D341Med (cell line): ENCODE results near the gene SMAGP.
"Not testable (repeated sequence)": the region's sequence is repeated elsewhere in the genome, so short reads cannot be mapped to it uniquely, and the experiment has no call there.

Experiments
- DNase-seq: peaks from one replicate; pipeline ENCODE4 v3.0.0; 2012; ENCODE audit warnings: low spot score

SMAGP gene

DNA sequence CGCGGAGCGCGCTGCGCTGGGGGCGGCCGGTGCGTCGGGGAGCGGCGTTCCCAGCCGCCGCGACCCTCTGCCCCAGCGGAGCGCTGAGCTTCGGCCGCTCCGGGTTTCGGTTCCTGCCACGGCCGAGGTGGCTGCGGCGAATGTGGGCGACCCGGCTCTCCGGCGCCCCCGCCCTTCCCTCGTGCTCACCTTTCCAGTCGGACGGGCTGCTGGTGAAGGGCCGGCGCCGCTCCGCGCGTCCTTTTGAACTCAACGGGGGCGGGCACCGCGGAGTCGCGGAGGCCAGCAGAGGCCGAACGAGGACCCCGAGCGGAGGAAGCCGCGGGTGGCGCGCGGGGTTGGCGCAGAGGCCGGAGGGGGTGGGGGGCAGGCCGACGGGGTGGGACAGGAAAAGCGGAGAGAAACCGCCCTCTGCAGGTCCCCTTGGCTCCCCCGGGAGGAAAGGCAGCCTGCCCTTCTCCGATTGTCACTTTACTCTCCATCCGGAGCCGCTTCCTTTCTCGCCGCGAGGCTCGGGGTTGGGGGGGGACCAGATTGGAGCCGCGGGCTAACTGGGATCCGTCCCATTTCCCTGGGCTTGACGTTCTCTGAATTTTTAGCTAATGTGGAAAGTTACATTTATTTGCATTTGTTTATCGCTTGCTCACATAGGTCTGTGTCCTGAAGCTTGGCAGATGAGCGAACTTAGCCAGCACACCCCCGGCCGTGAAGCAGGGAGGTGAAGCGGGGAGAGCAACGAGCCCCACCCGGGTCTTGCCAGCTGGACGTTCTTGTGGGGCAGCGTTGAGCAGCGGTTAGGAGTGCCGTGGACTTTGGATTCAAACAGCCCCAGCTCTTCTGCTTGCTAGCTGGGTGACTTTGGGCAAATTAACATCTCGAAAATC is at the start of gene SMAGP:
SMAGP (minus strand) TSS at position 349 of the 884 bp plus-strand sequence. CDS start 1,137 bp downstream, outside the sequence.
- DNase-seq: peak; percentile 75

GRCh38 chr12:51318846-51319599 is 48.8 kb upstream of the SMAGP start:
- no peak for DNase-seq

DNA sequence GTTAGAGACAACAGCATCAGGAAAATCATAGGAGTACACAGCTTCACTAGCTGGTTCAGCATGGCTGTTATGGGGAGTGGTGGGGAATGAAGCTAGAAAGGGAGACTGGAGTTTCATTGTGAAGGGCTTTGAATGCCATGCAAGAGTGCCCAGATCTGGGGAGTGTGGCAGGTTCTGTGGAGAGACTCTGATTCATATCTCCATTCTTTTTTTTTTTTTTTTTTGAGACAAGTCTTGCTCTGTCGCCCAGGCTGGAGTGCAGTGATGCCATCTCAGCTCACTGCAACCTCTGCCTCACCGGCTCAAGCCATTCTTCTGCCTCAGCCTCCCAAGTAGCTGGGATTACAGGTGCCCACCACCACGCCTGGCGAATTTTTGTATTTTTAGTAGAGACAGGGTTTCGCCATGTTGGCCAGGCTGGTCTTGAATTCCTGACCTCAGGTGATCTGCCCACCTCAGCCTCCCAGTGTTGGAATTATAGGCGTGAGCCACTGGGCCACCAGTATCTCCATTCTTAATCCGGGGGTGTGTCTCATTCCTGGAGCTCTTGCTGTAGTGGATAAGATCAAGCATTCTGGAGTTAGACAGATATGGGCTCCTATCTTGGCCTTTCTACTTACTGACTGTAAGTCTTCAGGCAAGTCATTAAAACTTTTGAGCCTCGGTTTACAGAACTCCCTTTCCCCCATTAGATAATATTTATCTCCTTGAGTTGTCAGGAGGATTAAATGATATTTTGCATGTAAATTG is 48.0 kb upstream of the SMAGP start:
- not testable (repeated sequence) for DNase-seq

- DNase-seq: no peak
These were observed 41.2 kb upstream of the SMAGP start for GRCh38 chr12:51311389-51311788.

DNA sequence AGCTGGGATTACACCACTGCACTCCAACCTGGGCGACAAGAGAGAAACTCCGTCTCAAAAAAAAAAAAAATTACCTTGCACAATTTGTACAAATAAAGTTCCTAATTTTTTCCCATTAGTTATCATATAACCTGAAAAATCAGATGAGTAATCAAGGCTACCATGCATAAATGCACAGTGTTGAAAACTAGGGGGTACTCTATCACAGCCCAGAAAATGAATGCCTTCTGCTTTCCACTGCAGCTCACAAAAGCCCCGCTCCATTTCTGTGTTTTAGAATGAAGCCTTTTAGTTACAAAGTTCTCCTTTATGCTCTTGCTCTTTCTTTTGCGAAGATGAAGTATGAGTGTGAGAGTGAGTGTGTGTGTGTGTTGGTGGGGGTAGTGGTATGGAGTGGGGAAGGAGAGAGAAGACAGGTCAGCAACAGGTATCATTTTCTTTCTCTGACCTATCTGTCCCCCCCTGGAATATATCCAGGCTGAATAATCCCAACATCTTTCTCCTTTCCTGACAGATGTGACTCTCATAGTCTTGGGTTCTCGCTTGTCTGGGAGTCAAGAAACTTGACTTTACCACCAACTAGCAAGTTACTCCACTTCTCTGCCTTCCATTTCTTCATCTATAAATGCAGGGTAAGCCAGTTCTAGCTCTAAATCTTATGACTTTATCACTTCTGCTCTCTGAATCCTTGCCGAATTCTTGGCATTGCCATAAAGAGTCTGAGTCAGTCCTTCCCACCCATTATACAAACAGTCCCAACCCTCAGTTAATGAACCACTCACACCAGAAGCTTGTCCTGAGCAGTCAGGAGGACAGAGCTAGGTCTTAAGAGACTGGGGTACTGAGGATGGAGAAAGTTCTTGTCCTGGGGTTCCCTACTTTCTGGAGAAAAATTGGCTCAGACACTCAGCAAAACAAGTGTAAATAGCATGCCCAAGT is 37.7 kb upstream of the SMAGP start:
- DNase-seq: no peak

DNA sequence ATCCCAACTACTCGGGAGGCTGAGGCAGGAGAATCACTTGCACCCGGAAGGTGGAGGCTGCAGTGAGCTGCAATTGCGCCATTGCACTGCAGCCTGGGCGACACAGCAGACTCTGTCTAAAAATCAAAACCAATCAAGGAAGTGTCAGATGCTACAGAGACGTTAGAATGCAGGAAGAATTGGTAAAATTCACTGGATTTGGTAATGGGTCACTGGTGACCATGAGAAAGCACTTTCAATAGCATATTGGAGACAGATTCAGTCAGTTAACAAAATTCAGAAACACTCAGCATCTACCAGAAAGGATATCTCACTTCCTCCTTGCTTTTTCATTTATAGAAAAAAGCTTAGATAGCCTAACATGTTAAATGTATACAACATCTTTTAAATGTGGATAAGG is 36.3 kb upstream of the SMAGP start:
- DNase-seq: no peak

- not testable (repeated sequence) for DNase-seq
These were observed 30.6 kb upstream of the SMAGP start for GRCh38 chr12:51300768-51301167.

DNA sequence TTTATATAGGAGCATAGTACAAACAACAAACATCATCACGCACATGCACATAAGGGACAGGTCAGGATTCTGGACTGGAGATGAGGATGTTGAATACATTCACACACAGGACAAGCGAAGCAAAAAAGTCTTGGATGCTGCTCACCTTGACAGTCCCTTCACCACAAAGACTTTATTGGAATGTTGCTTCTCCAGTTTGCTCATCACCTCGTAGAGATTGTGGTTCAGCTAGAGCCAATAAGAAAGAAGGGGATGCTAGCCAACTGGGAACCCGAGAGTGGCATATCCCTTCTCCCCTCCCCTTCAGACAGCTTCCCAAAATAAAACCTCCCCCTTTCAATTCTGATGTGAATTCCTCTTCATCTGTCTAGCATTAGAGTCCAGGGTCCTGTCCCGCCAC is 25.4 kb upstream of the SMAGP start:
- no peak for DNase-seq

GRCh38 chr12:51294097-51294496 is 23.9 kb upstream of the SMAGP start:
- DNase-seq: not testable (repeated sequence)

GRCh38 chr12:51293696-51294095 is 23.5 kb upstream of the SMAGP start:
- no peak for DNase-seq

- DNase-seq: not testable (repeated sequence)
These were observed 21.6 kb upstream of the SMAGP start for GRCh38 chr12:51291603-51292513.

- DNase-seq: no peak
These were observed 15.6 kb upstream of the SMAGP start for GRCh38 chr12:51285843-51286242.

GRCh38 chr12:51281202-51281924 is 11.1 kb upstream of the SMAGP start:
- no peak for DNase-seq

- DNase-seq: no peak
These were observed 4.9 kb upstream of the SMAGP start for GRCh38 chr12:51275088-51275487.

DNA sequence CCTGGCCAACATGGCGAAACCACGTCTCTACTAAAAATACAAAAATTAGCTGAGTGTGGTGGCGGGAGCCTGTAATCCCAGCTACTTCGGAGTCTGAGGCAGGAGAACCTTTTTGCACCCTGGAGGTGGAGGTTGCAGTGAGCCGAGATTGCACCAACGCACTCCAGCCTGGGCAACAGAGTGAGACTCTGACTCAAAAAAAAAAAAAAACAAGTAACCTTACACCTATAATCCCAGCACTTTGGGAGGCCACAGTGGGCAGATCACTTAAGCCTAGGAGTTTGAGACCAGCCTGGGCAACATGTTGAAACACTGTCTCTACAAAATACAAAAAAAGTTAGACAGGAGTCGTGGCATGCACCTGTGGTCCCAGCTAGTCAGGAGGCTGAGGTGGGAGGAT is 2.6 kb upstream of the SMAGP start:
- DNase-seq: not testable (repeated sequence)

DNA sequence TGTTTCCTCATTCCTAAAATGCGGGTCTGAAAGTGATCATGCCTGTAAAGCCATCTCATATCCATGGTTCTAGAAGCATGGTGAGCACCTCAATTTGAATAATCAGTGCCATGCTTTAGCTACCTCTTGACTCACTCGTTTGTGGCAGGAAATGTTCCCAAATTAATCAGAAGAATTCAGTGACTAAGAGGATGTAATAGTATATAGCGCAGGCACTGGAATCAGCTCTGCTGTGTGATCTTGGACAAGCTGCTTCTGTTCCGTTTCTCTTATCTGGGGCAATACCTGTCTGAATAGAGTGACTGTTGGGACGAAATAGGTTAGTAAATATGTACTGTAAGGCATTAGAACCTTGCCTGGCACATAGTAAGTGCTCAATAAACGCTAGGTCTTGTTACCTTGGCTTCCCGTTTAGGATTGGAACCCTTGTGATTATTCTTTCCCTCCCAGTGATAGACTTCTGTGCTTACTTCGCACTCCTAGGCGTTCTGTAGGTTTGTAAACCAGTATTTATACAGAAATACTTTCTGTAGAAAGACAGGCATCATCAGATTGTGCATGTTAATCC is 820 bp upstream of the SMAGP start:
- no peak for DNase-seq

DNA sequence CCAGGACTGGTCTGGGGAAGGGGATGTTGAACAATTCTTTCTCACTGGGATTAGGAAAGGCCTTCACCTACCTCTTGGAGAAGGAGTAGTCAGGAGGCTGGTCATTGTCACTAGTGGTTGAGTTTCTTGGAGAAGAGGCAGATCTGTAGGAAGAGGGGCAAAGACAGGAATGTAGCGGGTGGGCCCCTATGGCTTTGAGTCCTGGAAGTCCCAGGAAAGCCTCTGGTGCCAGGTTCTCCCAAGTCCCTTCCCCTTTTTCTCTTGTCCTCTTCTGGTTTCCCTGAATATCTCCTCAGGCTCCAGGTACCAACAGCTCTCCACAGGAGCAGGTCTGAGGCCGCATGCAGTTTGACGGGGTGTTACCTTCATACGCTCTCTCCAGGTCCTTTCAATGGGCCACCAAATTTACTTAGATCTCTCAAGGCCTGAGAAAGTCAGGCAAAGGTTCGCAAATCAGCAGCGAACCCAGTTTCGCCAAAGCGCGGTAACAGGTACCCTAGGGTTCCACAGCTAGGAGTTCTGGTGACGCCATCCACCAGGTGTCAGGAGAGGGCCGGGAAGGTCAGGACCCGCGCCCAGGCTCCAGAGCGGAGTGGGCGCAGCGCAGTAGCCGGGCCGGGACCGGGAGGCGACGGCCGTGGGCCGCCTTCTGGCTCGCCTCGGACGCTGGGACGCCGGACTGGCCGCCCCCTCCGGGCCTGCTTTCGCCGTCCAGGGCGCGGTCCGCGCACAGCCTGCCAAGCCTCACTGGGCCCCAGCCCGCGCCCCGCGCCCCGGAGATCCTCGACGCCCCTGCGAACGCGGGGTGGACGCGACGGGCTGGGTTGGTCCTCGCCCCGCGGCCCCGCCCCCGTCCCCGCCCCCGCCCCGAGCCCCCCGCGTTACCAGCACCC is 795 bp downstream of the SMAGP start:
- peak; percentile 69 for DNase-seq

DNA sequence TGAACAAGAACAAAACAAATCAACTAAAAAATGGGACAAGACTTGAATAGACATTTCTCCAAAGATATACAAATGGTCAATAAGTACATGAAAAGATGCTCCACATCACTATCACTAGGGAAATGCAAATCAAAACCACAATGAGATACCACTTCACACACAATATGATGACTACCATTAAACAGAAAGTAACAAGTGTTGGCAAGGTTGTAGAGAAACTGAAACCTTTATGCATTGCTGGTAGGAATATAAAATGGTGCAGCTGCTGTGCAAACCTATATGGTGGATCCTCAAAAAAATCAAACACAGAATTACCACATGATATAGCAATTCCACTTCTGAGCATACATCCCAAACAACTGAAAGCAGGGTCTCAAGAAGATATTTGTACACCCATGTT is 5.2 kb downstream of the SMAGP start:
- DNase-seq: no peak
